AG09319 (cell line): ENCODE measurements around the gene ELMO2.
A peak's percentile ranks its signal among the peaks of the same experiment; 100 is the strongest.

Source experiments
- DNase-seq: peaks from one replicate; pipeline ENCODE4 v3.0.0-alpha.2; 2010; ENCODE audit warnings: low read depth; ENCODE audit errors: extremely low read depth
- CTCF ChIP-seq: IDR thresholded peaks from 2 replicates; pipeline ENCODE4 v1.5.1; 2011; ENCODE audit warnings: low read depth, mild to moderate bottlenecking, inconsistent platforms, low read length, moderate library complexity

Gene ELMO2

GRCh38 chr20:46350201-46350985 lies 56.0 kb downstream of the ELMO2 start:
- TF ChIP-seq CTCF: no peak
- DNase-seq: peak; percentile 69

GRCh38 chr20:46349742-46350056 lies 56.7 kb downstream of the ELMO2 start:
- TF ChIP-seq CTCF: no peak
- no peak for DNase-seq

GRCh38 chr20:46349035-46349741 lies 57.2 kb downstream of the ELMO2 start:
- peak; percentile 76 for TF ChIP-seq CTCF
- no peak for DNase-seq

- no peak for DNase-seq
- TF ChIP-seq CTCF: peak; percentile 37
Measured at GRCh38 chr20:46347841-46348803, 58.3 kb downstream of the ELMO2 start.

- DNase-seq: no peak
- TF ChIP-seq CTCF: no peak
Measured at GRCh38 chr20:46346770-46347169, 59.6 kb downstream of the ELMO2 start.

- TF ChIP-seq CTCF: no peak
- DNase-seq: no peak
Measured at GRCh38 chr20:46344488-46345162, 61.8 kb downstream of the ELMO2 start.
